RWPE1 (cell line): ENCODE data around the gene TYMP.
A peak's percentile ranks its signal among the peaks of the same experiment; 100 is the strongest.

Experiments used
- CTCF ChIA-PET: fragments of 350-600 bp; sonication (Branson Sonifier 250); formaldehyde crosslinking; extraction: SDS; loops from one replicate; lab custom pipeline; 2021; lab: Yijun Ruan, JAX
- POLR2A ChIA-PET: fragments of 400-600 bp; formaldehyde crosslinking; extraction: SDS; loops from one replicate; lab custom pipeline; 2020; ENCODE audit warnings: antibody characterized with exemption; ENCODE audit not compliant: low non-redundant PET; lab: Yijun Ruan, JAX
- DNase-seq: peaks from one replicate; pipeline ENCODE4 v3.0.0; 2012; ENCODE audit warnings: low spot score
- H3K27ac ChIP-seq: fragments of 450-650 bp; 2 replicates; pipeline ENCODE4 v1.5.1; 2017
- CTCF ChIP-seq: fragments of 450-650 bp; conservative IDR thresholded peaks from 2 replicates; pipeline ENCODE4 v1.5.1; 2017; ENCODE audit warnings: low read depth, mild to moderate bottlenecking

The TYMP gene

GRCh38 chr22:50571264-50572175 lies 41.7 kb upstream of the TYMP start:
- ChIA-PET POLR2A (no interaction called here), CTCF (no interaction called here)
- H3K27ac ChIP-seq: peak overlapping the region; percentile 18; the same call in 1 of the 2 replicates
- DNase-seq: no peak
- no peak for TF ChIP-seq CTCF

- TF ChIP-seq CTCF: no peak
- H3K27ac ChIP-seq: peak overlapping the region; percentile 18; the same call in 1 of the 2 replicates
- DNase-seq: no peak
- CTCF ChIA-PET: interaction anchor here (0.6 kb wide), 1 partner anchor 8 kb away, joined by 4 read pairs; the partner anchor contains the start of gene SYCE3
- POLR2A ChIA-PET: no interaction called here
Measured at GRCh38 chr22:50570861-50571260, 41.0 kb upstream of the TYMP start.

- DNase-seq: no peak
- no peak for TF ChIP-seq CTCF
- ChIA-PET POLR2A (no interaction called here), CTCF (interaction anchor here (0.6 kb wide), 1 partner anchor 8 kb away, joined by 4 read pairs; the partner anchor contains the start of gene SYCE3)
- H3K27ac ChIP-seq: 0 out of 2 replicates have a peak overlapping the region, but pooled peaks have one; percentile 18
Measured at GRCh38 chr22:50569896-50570535, 40.2 kb upstream of the TYMP start.

- ChIA-PET POLR2A (no interaction called here), CTCF (interaction anchor here (0.6 kb wide), 1 partner anchor 85 kb away, joined by 4 read pairs; no protein-coding TSS in a partner anchor)
- no peak for TF ChIP-seq CTCF
- no peak overlapping the region for H3K27ac ChIP-seq
- no peak for DNase-seq
Measured at GRCh38 chr22:50569041-50569459, 39.2 kb upstream of the TYMP start.

- POLR2A ChIA-PET: no interaction called here
- H3K27ac ChIP-seq: peak overlapping the region; percentile 15; the same call in 1 of the 2 replicates
- DNase-seq: no peak
- no peak for TF ChIP-seq CTCF
- CTCF ChIA-PET: no interaction called here
Measured at GRCh38 chr22:50568626-50569025, 38.8 kb upstream of the TYMP start.

GRCh38 chr22:50567721-50568252 lies 38.0 kb upstream of the TYMP start:
- DNase-seq: no peak
- POLR2A ChIA-PET: no interaction called here
- TF ChIP-seq CTCF: no peak

More at GRCh38 chr22:50567721-50568252, 38.0 kb upstream of the TYMP start:
- CTCF ChIA-PET: no interaction called here
- H3K27ac ChIP-seq: no peak overlapping the region
